NCI-H345 treated with DMSO at 0.1 percent for 48 hours (cell line): ENCODE measurements around the gene GUCY1A2.

Experiments used
- DNase-seq: peaks from one replicate; lab custom pipeline; 2025; ENCODE audit not compliant: unreplicated experiment; lab: John Stamatoyannopoulos, UW

GUCY1A2 gene

DNA sequence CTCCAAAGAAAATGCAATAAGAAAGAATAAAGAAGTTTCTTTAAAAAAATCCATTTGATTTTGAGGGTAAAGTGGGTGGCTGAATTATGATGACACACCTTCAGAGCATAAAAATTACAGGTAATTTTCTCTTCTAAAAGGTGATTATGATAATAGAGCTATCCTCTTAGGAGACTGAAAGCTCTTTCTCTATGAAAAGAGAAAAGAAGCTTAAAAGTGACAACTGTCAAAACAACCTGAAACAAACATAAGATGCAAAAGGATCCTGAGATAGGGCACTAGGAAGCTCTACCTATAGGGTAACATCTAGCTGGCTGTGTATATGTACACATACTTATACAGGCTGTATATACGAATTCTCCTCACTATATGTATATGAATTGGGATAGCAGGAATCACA, 270.2 kb downstream of the GUCY1A2 start:
- no peak for DNase-seq

- DNase-seq: no peak
Observed at GRCh38 chr11:106745941-106746340, 272.3 kb downstream of the GUCY1A2 start.

GRCh38 chr11:106733635-106734034, 284.6 kb downstream of the GUCY1A2 start:
- no peak for DNase-seq

DNA sequence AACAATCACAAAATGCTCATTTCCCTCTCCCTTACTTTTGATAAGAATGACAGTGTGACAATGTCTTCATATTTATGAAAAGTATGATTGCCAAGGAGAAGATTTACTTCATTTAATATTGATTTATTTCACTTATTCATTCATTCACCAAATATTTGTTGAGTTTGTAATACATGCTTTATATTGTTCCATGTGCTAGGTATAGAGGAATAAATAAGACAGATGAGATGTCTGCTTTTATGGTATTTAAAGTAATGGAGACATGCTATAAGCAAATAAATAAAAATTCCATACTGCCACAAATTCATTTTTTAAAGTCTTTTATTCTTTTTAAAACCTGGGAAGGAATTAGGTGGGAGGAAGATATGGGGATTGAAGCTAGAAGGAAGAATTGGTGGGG, 289.4 kb downstream of the GUCY1A2 start:
- no peak for DNase-seq

DNA sequence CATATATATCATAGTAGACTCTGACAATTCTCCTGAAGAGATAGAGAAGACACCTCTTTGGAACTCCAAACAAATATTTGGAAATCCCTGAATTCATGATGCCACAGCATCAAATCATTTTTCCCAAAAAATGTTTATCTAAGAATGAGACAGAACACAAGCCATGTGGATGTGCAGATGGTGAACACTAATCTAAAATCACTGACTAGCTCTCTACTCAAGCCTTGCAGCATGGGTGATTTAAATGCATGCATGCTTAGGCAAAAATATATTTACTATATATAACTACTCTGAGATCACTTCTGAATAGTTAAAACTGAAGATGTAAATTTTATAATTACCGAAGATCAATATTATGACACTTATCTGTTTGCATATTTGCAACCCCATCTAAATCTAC, 289.9 kb downstream of the GUCY1A2 start:
- no peak for DNase-seq

GRCh38 chr11:106727256-106727655, 291.0 kb downstream of the GUCY1A2 start:
- no peak for DNase-seq

GRCh38 chr11:106724293-106724892, 293.9 kb downstream of the GUCY1A2 start:
- DNase-seq: no peak

DNA sequence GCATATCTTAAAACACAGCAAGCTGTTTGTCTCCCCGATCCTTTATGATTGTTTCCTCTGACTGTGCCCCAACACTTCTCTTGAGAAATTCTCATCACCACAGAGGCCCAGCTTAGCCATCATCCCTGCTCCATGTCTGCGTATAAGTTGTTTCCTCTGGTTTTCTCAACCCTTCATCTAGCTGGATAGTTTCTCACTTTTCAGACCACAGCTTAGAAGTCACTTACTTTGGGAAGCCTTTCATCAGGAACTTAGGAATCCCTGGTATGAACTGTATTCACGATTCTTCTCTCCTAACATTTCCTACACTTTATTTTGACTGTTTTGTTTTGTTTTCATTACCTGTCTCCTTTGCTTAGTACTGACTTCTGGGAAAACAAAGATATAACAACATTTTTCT, 295.2 kb downstream of the GUCY1A2 start:
- DNase-seq: no peak

GRCh38 chr11:106717222-106717621, 301.1 kb downstream of the GUCY1A2 start:
- DNase-seq: no peak

GRCh38 chr11:106714199-106714598, 304.1 kb downstream of the GUCY1A2 start:
- no peak for DNase-seq

- no peak for DNase-seq
Observed at GRCh38 chr11:106708348-106708747, 309.9 kb downstream of the GUCY1A2 start.

- no peak for DNase-seq
Observed at GRCh38 chr11:106706355-106706754, 311.9 kb downstream of the GUCY1A2 start.

GRCh38 chr11:106702805-106703204, 315.5 kb downstream of the GUCY1A2 start:
- DNase-seq: no peak

DNA sequence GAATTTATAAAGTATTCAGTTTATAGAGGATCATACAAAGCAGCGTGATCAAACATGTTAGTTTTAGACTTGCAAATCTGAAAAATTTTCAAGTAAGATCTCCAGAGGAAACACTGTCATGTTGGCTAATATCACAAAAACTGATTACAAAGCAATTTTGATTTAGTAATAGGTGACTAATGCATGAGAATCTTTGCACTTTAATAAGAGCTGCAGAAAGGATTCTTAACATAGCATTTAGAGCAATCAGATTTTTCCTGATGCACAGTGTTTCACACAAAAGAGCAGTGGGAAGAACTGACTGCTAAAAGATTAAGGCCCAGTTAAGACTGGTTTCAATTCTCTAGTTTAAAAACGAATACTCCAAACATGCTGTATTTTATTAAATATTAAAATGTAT, 321.2 kb downstream of the GUCY1A2 start:
- DNase-seq: no peak

- DNase-seq: no peak
Observed at GRCh38 chr11:106695506-106695905, 322.8 kb downstream of the GUCY1A2 start.

- DNase-seq: no peak
Observed at GRCh38 chr11:106694501-106694900, 323.8 kb downstream of the GUCY1A2 start.

- no peak for DNase-seq
Observed at GRCh38 chr11:106691807-106692365, 326.4 kb downstream of the GUCY1A2 start.

DNA sequence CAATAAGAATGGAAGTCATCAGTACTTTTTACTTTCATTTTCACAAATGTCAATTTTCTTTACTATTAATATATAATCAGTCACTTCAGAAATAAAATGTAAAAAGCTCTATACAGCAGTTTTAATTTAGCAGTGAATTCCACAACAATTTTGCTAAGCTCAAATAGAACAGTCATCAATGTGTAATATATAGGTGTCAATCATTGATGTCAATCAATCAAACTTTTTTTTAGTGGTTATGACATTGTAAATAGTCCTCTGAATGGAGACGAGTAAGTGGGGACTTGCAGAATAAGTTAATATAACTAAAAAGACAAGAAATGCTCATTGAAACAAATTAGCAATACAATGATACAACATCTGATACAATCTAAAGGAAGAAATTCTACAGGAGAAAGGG, 327.4 kb downstream of the GUCY1A2 start:
- no peak for DNase-seq

- no peak for DNase-seq
Observed at GRCh38 chr11:106684944-106685343, 333.3 kb downstream of the GUCY1A2 start.

- DNase-seq: no peak
Observed at GRCh38 chr11:106683435-106683834, 334.8 kb downstream of the GUCY1A2 start.

GRCh38 chr11:106681435-106681834, 336.8 kb downstream of the GUCY1A2 start:
- no peak for DNase-seq

DNA sequence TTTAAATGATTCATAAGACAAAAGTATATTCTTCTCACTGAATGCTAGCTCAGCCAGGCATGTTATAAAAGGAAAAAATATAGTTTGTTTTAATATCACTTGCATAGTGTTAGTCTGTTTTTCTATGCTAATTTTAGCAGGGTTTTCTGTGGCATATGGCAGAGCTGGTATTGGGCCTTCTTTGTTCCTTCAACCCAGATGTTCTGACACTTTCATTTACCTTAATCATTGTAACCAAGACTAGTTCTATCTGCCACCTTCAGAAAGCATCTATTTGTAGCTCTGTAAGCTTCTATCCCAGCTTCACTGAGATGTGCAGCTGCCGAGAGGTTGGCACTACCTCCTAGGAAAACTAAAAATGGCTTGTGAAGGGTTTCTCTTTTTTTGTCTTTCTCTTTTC, 338.7 kb downstream of the GUCY1A2 start:
- DNase-seq: no peak

GRCh38 chr11:106679181-106679580, 339.1 kb downstream of the GUCY1A2 start:
- DNase-seq: no peak
